Activated gamma-delta T cell treated with Interleukin-2 at 50 U/mL for 16 hours (primary cell): ENCODE measurements around the gene SEZ6.

Source experiments
- DNase-seq: peaks from one replicate; pipeline ENCODE4 v3.0.0-alpha.2; 2020

SEZ6 gene

GRCh38 chr17:28974451-28974850, 31.4 kb downstream of the SEZ6 start:
- DNase-seq, result no peak

- no peak for DNase-seq
Observed at GRCh38 chr17:28973425-28973824, 32.4 kb downstream of the SEZ6 start.

- DNase-seq, result no peak
Observed at GRCh38 chr17:28972437-28972836, 33.4 kb downstream of the SEZ6 start.

GRCh38 chr17:28970879-28971278, 35.0 kb downstream of the SEZ6 start:
- DNase-seq, result no peak

- no peak for DNase-seq
Observed at GRCh38 chr17:28969706-28970393, 36.0 kb downstream of the SEZ6 start.

- DNase-seq, result no peak
Observed at GRCh38 chr17:28968914-28969295, 36.9 kb downstream of the SEZ6 start.

- DNase-seq, result no peak
Observed at GRCh38 chr17:28968231-28968913, 37.5 kb downstream of the SEZ6 start.

GRCh38 chr17:28967221-28968135, 38.4 kb downstream of the SEZ6 start:
- no peak for DNase-seq

GRCh38 chr17:28963841-28964240, 42.0 kb downstream of the SEZ6 start:
- DNase-seq, result no peak

- DNase-seq, result no peak
Observed at GRCh38 chr17:28963055-28963611, 42.7 kb downstream of the SEZ6 start.

GRCh38 chr17:28961391-28961790, 44.4 kb downstream of the SEZ6 start:
- no peak for DNase-seq

- no peak for DNase-seq
Observed at GRCh38 chr17:28960256-28961061, 45.4 kb downstream of the SEZ6 start.

GRCh38 chr17:28959471-28959871, 46.4 kb downstream of the SEZ6 start:
- no peak for DNase-seq

GRCh38 chr17:28958820-28959455, 46.9 kb downstream of the SEZ6 start:
- no peak for DNase-seq

- no peak for DNase-seq
Observed at GRCh38 chr17:28957992-28958355, 47.9 kb downstream of the SEZ6 start.

- DNase-seq, result no peak
Observed at GRCh38 chr17:28957277-28957991, 48.4 kb downstream of the SEZ6 start.

GRCh38 chr17:28956861-28957260, 49.0 kb downstream of the SEZ6 start:
- no peak for DNase-seq

- no peak for DNase-seq
Observed at GRCh38 chr17:28956112-28956511, 49.7 kb downstream of the SEZ6 start.

- no peak for DNase-seq
Observed at GRCh38 chr17:28955408-28955807, 50.4 kb downstream of the SEZ6 start.

- DNase-seq, result no peak
Observed at GRCh38 chr17:28954886-28955285, 50.9 kb downstream of the SEZ6 start.

GRCh38 chr17:28953444-28954118, 52.3 kb downstream of the SEZ6 start:
- DNase-seq, result peak; percentile 54
